HEK293 (cell line): Measurements from ENCODE around the gene ASCC1.

Experiments used
- CTCF ChIA-PET: fragments of 350-600 bp; formaldehyde crosslinking; extraction: SDS; loops from one replicate; lab custom pipeline; 2021; ENCODE audit warnings: antibody characterized with exemption; lab: Yijun Ruan, JAX
- POLR2A ChIA-PET: fragments of 300-600 bp; formaldehyde crosslinking; extraction: SDS; loops from one replicate; lab custom pipeline; 2020; ENCODE audit warnings: antibody characterized with exemption, inconsistent platforms; lab: Yijun Ruan, JAX
- H3K27ac ChIP-seq: fragments of 200-500 bp; sonication (Bioruptor generic); 2 replicates; pipeline ENCODE4 v1.5.1; 2014; ENCODE audit warnings: low read depth, low read length, control low read depth, inconsistent platforms; ENCODE audit errors: extremely low read depth
- H3K36me3 ChIP-seq, 2 experiments: fragments of 200-500 bp in 1 of 2; sonication (Bioruptor generic) in 1 of 2; 1 replicate in 1 of 2; 2 replicates in 1 of 2; pipeline ENCODE4 v1.5.1; 2014 to 2017; ENCODE audit warnings: inconsistent platforms in 2 of 2, low read length in 2 of 2; ENCODE audit not compliant: control insufficient read depth in 2 of 2, insufficient read depth in 1 of 2
- H3K4me1 ChIP-seq: fragments of 200-500 bp; sonication (Bioruptor generic); 2 replicates; pipeline ENCODE4 v1.5.1; 2014; ENCODE audit warnings: mild to moderate bottlenecking, low read length, inconsistent platforms; ENCODE audit not compliant: control insufficient read depth, insufficient read depth
- H3K4me3 ChIP-seq: 2 replicates; pipeline ENCODE4 v1.5.1; 2011; ENCODE audit warnings: low read depth, mild to moderate bottlenecking, control low read depth, low read length, moderate library complexity
- H3K9me3 ChIP-seq: fragments of 200-500 bp; sonication (Bioruptor generic); 2 replicates; pipeline ENCODE4 v1.5.1; 2014; ENCODE audit warnings: low read depth, low read length, inconsistent platforms; ENCODE audit not compliant: control insufficient read depth, insufficient read depth
- BCL11A ChIP-seq: fragments of 450-650 bp; formaldehyde crosslinking; IDR thresholded peaks from 2 replicates; pipeline ENCODE4 v1.5.1; 2016; ENCODE audit warnings: low read depth, missing biosample characterization, missing genetic modification characterization
- HOXA7 ChIP-seq: sonication (generic); formaldehyde crosslinking; IDR thresholded peaks from 2 replicates; pipeline ENCODE4 v1.8.1; 2022; ENCODE audit warnings: missing genetic modification reagents, borderline replicate concordance
- KLF1 ChIP-seq: fragments of 450-650 bp; formaldehyde crosslinking; IDR thresholded peaks from 2 replicates; pipeline ENCODE4 v1.5.1; 2016; ENCODE audit warnings: missing biosample characterization, missing genetic modification characterization
- MZF1 ChIP-seq: fragments of 450-650 bp; formaldehyde crosslinking; IDR thresholded peaks from 2 replicates; pipeline ENCODE4 v1.5.1; 2017; ENCODE audit warnings: missing biosample characterization, missing genetic modification characterization, borderline replicate concordance
- OVOL3 ChIP-seq: fragments of 450-650 bp; formaldehyde crosslinking; IDR thresholded peaks from 2 replicates; pipeline ENCODE4 v1.5.1; 2016; ENCODE audit warnings: missing biosample characterization, missing genetic modification characterization
- PRDM4 ChIP-seq: fragments of 450-650 bp; formaldehyde crosslinking; IDR thresholded peaks from 2 replicates; pipeline ENCODE4 v1.5.1; 2017; ENCODE audit warnings: missing biosample characterization, missing genetic modification characterization
- SCRT1 ChIP-seq: fragments of 450-650 bp; formaldehyde crosslinking; IDR thresholded peaks from 2 replicates; pipeline ENCODE4 v1.5.1; 2016; ENCODE audit warnings: missing biosample characterization, missing genetic modification characterization, borderline replicate concordance
- ZBTB17 ChIP-seq: fragments of 450-650 bp; formaldehyde crosslinking; IDR thresholded peaks from 2 replicates; pipeline ENCODE4 v1.5.1; 2016; ENCODE audit warnings: missing biosample characterization, missing genetic modification characterization
- ZNF121 ChIP-seq: fragments of 450-650 bp; formaldehyde crosslinking; IDR thresholded peaks from 2 replicates; pipeline ENCODE4 v1.5.1; 2016; ENCODE audit warnings: missing biosample characterization, missing genetic modification characterization
- ZNF148 ChIP-seq: fragments of 450-650 bp; formaldehyde crosslinking; IDR thresholded peaks from 2 replicates; pipeline ENCODE4 v1.5.0; 2017; ENCODE audit warnings: missing biosample characterization, missing genetic modification characterization, borderline replicate concordance
- ZNF184 ChIP-seq: fragments of 450-650 bp; IDR thresholded peaks from 2 replicates; pipeline ENCODE4 v1.5.1; 2018; ENCODE audit warnings: missing biosample characterization, mild to moderate bottlenecking, missing genetic modification characterization
- ZNF571 ChIP-seq: fragments of 450-650 bp; formaldehyde crosslinking; IDR thresholded peaks from 2 replicates; pipeline ENCODE4 v1.5.0; 2017; ENCODE audit warnings: missing biosample characterization, missing genetic modification characterization
- ZNF596 ChIP-seq: fragments of 450-650 bp; IDR thresholded peaks from 2 replicates; pipeline ENCODE4 v1.5.0; 2018; ENCODE audit warnings: missing biosample characterization, mild to moderate bottlenecking, missing genetic modification characterization, moderate library complexity
- ZNF645 ChIP-seq: fragments of 450-650 bp; formaldehyde crosslinking; IDR thresholded peaks from 2 replicates; pipeline ENCODE4; 2016; ENCODE audit warnings: missing biosample characterization, missing genetic modification characterization
- ZNF792 ChIP-seq: fragments of 450-650 bp; formaldehyde crosslinking; IDR thresholded peaks from 2 replicates; pipeline ENCODE4 v1.5.1; 2016; ENCODE audit warnings: missing biosample characterization, missing genetic modification characterization

The ASCC1 gene

GRCh38 chr10:72257051-72257892 is 41.2 kb upstream of the ASCC1 start (continued):
- no peak for TF ChIP-seq PRDM4 (tag by site-specific recombination)
- TF ChIP-seq ZNF571 (tag by site-specific recombination), result no peak
- no peak for TF ChIP-seq ZNF121 (tag by site-specific recombination)
- TF ChIP-seq MZF1 (tag by site-specific recombination), result peak; percentile 48; the same call in 1 of the 2 replicates
- TF ChIP-seq KLF1 (tag by site-specific recombination), result 0 out of 2 replicates have a peak, but pooled peaks have one; percentile 39
- TF ChIP-seq BCL11A (tag by site-specific recombination), result no peak
- no peak for TF ChIP-seq ZNF792 (tag by site-specific recombination)
- peak; percentile 54; the same call in 1 of the 2 replicates for TF ChIP-seq SCRT1
- TF ChIP-seq HOXA7 (CRISPR knock-in tag), result no peak
- TF ChIP-seq ZBTB17 (tag by site-specific recombination), result no peak

GRCh38 chr10:72255977-72256729 is 40.1 kb upstream of the ASCC1 start:
- ChIA-PET CTCF (interaction anchor here (0.6 to 0.7 kb wide), 2 partner anchors 15 to 19 kb away, joined by 3 to 6 read pairs; no protein-coding TSS in a partner anchor), POLR2A (interaction anchor here (0.7 to 2.8 kb wide), 2 partner anchors 17 kb away, joined by 3 to 23 read pairs; partner anchors contain the start of gene DDIT4)
- H3K4me3 ChIP-seq, result no peak overlapping the region
- H3K36me3 ChIP-seq, result no peaks in the 10 kb centered on the region
- TF ChIP-seq ZNF148 (no peak), ZNF184 (no peak), MZF1 (tag by site-specific recombination) (peak; percentile 61; the same call in 1 of the 2 replicates), OVOL3 (tag by site-specific recombination) (no peak), ZNF596 (tag by site-specific recombination) (no peak), ZNF645 (tag by site-specific recombination) (no peak)
- no peaks in the 10 kb centered on the region for H3K9me3 ChIP-seq
- H3K27ac ChIP-seq, result no peak overlapping the region
- H3K4me1 ChIP-seq, result peaks cover 21% of the 10 kb centered on the region
